Body of pancreas (tissue), 4 donors: ENCODE results near the gene SYCP2L.

Experiments used
- POLR2A ChIP-seq, 3 donors: fragments of 450-650 bp; IDR thresholded peaks; one replicate each; pipeline ENCODE4 v1.6.1; 2016; ENCODE audit warnings: antibody characterized with exemption in 3 of 3, mild to moderate bottlenecking in 2 of 3
- TF ChIP-seq, protein P1 (sequence below), 7 experiments: fragments of 450-650 bp in 4 of 7; fragments of 200-600 bp in 3 of 7; sonication (generic) in 3 of 7; IDR thresholded peaks; one replicate each; pipeline ENCODE4 v1.5.1; 2016 to 2019; ENCODE audit warnings: antibody characterized with exemption in 7 of 7

- TF ChIP-seq, protein P1, sequence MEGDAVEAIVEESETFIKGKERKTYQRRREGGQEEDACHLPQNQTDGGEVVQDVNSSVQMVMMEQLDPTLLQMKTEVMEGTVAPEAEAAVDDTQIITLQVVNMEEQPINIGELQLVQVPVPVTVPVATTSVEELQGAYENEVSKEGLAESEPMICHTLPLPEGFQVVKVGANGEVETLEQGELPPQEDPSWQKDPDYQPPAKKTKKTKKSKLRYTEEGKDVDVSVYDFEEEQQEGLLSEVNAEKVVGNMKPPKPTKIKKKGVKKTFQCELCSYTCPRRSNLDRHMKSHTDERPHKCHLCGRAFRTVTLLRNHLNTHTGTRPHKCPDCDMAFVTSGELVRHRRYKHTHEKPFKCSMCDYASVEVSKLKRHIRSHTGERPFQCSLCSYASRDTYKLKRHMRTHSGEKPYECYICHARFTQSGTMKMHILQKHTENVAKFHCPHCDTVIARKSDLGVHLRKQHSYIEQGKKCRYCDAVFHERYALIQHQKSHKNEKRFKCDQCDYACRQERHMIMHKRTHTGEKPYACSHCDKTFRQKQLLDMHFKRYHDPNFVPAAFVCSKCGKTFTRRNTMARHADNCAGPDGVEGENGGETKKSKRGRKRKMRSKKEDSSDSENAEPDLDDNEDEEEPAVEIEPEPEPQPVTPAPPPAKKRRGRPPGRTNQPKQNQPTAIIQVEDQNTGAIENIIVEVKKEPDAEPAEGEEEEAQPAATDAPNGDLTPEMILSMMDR (IDR thresholded peaks at IDR 0.05): no peak
- no peak for TF ChIP-seq POLR2A (IDR thresholded peaks at IDR 0.05)
Measured at GRCh38 chr6:11002176-11002575, 115.3 kb downstream of the SYCP2L start.
